SKM-1 (cell line): ENCODE data around the gene FAM25A.
"Not testable (repeated sequence)": the region's sequence is repeated elsewhere in the genome, so short reads cannot be mapped to it uniquely, and the experiment has no call there.

ENCODE experiments used
- DNase-seq: peaks from one replicate; lab custom pipeline; 2025; ENCODE audit not compliant: unreplicated experiment; lab: John Stamatoyannopoulos, UW

FAM25A gene

DNA sequence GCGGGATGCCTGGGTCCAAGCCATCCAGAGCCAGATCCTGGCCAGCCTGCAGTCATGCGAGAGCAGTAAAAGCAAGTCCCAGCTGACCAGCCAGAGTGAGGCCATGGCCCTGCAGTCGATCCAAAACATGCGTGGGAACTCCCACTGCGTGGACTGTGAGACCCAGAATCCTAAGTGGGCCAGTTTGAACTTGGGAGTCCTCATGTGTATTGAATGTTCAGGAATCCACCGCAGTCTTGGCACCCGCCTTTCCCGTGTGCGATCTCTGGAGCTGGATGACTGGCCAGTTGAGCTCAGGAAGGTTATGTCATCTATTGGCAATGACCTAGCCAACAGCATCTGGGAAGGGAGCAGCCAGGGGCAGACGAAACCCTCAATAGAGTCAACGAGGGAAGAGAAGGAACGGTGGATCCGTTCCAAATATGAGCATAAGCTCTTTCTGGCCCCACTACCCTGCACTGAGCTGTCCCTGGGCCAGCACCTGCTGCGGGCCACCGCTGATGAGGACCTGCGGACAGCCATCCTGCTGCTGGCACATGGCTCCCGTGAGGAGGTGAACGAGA is 10.9 kb upstream of the FAM25A start:
- DNase-seq, result not testable (repeated sequence)

- not testable (repeated sequence) for DNase-seq
Observed at GRCh38 chr10:87013528-87013927, 6.6 kb upstream of the FAM25A start.

DNA sequence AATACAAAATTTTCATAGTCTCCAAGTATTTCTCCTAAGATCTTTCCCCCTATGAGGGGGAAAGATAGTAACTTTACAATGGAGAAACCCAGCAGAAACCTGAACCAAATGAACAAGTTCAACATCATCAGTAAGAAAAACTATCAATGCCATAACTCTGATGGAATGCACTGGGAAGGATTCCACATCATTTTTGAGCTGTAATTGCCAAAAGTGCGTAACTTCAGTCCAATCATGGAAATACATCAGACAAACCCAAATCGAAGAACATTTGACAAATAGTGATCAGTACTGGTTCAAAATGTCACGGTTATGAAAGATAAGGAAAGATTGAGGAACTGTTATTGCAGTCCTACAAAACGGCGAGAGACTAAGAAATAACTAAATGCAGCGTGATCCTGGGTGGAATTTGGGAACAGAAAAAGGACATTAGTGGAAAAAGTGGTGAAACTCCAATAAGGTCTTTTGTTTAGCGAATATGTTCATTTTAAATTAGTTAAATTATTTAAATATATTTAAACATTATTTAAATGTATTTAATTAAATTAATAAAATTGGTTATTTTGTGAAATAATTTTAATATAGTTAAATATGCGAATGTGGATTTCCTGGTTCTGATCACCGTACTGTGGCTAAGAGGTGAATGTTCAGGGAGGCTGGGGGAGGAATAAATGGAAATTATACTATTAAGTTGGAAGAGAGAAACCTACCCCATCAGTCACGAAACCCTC is 4.9 kb upstream of the FAM25A start:
- not testable (repeated sequence) for DNase-seq

DNA sequence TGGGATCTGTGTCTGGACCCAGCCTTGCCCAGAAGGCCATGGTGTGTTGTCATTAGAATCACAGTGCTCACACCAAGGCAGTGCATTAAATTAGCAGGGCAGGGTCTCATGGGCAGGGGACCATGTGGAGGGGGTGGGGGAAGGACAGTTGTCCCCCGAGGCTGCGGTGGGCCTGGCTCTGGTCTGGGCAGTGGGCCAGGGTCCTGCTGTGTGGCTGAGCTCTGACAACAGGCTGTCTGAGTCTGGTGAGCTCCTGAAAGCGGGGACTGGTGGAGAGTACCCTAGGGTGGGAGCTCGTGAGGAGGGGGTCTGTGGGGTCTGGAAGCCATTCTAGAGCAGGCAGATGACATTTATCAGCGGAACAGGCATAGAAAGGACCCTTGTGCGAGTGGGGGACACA is 2.0 kb upstream of the FAM25A start:
- DNase-seq, result not testable (repeated sequence)

DNA sequence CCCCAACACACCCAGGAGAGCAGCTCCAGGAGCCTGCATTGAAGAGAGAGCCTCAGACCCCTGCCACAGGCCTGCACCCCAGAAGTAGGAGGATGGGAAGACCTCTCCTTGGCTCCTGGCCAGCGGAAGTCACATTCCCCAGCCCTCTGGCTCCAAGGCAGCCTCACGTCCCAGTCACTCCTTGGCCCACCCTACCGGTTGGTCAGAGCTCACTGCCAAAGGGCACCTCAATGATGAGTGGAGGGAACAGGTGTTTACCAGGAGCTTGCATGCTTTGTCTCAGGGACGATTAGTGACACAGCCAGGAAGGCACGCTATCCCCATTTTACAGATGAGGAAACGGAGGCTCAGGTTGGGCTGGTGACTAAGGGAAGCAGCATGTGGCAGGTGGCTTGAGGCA is 1.0 kb upstream of the FAM25A start:
- DNase-seq, result not testable (repeated sequence)

GRCh38 chr10:87019504-87019903 is 590 bp upstream of the FAM25A start:
- not testable (repeated sequence) for DNase-seq

DNA sequence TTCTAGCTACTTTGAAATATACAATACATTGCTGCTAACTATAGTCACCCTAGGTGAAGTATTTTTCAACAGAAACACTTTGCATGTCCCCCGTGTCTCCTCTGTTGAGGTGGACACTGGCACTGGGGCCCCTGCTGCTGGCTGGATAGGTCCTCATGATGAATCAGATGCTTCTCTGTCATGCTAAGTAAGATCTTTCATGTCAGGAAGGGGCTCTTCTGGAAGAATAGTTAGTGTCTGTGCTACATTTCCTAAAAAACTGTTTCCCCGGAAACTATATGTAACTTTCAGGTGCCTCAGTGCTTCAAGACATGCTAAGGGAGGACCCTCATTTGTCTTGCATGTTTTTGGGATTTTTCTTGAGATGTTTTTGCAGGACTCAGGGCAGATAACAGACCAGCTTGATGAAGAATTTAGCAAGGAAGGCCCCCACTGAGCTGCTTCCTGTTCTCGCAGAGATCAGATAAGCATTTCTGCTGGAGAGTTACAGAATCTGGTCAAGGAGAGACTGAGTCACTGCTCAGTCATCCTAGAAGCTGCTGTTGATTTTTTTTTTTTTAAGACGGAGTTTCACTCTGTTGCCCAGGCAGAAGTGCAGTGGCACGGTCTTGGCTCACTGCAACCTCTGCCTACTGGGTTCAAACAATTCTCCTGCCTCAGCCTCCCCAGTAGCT is 5.3 kb downstream of the FAM25A start:
- DNase-seq, result not testable (repeated sequence)

DNA sequence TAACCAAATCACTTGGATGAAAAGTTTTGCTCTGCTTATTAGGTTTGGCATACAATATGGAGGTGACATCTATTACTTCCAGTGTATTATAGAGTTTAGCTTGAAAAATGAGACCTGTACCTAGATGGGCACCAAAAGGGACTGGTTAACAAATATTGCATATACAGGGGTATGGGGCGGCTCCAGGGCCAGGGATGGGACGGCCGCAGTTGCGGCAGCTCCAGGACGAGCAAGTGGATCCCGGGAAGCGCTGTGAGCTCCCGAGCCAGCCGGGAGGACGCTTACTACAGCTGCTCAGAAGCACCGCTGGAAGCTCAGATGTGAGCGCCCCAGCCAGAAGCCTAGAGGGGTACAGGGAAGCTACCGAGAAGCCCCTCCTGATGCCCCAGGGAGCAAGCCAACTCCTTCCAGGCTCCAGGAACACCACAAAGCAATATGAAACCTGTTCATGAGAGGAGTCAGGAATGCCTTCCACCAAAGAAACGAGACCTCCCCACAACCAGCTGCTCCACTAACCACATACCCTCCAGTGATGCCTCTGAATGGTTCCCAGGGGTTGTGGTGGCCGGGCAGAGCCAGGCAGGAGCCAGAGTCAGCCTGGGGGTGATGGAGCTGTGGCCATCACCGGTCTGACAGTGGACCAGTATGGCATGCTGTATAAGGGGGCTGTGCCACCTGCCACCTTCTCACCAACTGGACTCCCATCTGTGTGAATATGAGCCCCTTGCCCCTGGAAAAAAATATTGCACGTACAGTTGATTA is 6.8 kb downstream of the FAM25A start:
- not testable (repeated sequence) for DNase-seq

DNA sequence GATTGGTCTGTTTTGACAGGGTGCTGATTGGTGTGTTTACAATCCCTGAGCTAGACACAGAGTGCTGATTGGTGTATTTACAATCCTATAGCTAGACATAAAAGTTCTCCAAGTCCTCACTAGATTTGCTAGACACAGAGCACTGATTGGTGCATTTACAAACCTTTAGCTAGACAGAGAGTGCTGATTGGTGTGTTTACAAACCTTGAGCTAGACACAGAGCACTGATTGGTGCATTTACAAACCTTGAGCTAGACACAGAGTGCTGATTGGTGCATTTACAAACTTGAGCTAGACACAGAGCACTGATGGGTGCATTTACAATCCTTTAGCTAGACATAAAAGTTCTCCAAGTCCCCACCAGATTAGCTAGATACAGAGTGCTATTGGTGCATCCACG is 10.3 kb downstream of the FAM25A start:
- not testable (repeated sequence) for DNase-seq

GRCh38 chr10:87030912-87031635 is 11.0 kb downstream of the FAM25A start:
- no peak for DNase-seq

GRCh38 chr10:87036623-87037022 is 16.5 kb downstream of the FAM25A start:
- no peak for DNase-seq

DNA sequence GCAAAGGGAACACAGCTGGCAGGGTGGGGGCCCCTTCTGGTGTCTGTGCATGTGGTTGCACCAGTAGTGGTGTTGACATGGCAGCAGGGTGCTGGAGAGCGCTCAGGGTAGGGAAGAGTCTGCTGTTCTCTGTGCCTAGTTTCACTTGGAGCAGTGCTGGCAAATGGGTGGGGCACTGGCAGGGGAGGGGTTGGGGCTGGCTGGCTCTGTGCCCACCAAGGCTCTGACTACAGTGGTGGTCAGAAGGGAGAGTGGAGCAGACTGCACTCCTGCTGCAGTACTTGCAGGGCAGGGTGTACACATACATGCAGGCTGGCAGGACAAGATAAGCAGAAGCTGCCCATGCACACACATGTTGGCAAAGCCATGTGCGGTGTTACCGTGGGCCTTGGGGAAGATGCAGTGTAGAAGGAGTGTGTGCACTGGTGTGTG is 18.2 kb downstream of the FAM25A start:
- DNase-seq, result no peak

DNA sequence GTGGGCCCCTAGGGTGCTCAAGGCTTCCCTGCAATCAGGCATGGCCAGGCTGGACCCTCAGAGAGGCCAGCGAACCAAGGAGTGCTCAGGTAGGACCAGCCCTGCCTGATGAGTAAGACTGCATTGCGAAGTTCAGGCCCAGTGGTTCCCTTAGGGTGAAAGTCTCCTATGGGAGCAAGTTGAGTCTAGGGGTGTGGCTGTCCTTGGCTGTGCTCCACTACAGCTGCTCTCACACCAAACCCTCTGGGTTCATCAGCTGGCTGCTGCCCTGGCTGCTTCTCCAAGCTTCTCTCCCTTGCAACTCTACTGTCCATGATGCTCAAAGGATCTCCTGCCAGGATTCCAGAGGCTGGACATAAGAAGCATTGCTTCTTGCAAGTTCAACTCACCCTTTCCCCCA is 18.7 kb downstream of the FAM25A start:
- DNase-seq, result no peak

GRCh38 chr10:87043579-87043978 is 23.5 kb downstream of the FAM25A start:
- not testable (repeated sequence) for DNase-seq

- DNase-seq, result no peak
Observed at GRCh38 chr10:87045434-87045938, 25.4 kb downstream of the FAM25A start.

- DNase-seq, result no peak
Observed at GRCh38 chr10:87053111-87053510, 33.0 kb downstream of the FAM25A start.

DNA sequence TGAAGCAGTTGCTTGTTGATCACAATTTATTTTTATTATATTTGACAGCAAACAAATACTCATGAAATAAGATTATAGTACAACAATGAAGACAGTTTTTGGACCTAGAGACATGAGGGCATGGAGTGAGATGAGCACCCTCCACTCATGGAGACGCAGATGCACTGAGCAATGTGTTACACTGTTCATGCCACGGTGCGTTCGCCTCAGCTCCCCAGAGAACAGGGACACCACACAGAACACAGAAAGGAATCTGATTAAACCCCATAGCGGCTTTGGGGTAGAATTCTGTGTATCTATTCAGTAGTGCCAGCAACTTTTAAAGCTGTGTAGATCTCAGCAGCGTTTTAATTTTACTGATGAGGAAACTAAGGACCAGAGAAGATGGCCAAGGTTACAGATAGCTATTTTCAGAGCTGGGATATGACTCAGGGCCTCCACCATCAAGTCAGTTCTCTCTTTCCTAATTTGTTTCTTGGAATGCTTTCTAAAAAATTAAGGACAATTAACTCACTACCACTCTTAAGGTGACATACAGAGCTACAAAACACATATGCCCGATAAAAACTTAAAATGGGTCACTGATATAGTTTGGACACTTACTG is 33.6 kb downstream of the FAM25A start:
- DNase-seq, result no peak

GRCh38 chr10:87054373-87055295 is 34.5 kb downstream of the FAM25A start:
- no peak for DNase-seq

DNA sequence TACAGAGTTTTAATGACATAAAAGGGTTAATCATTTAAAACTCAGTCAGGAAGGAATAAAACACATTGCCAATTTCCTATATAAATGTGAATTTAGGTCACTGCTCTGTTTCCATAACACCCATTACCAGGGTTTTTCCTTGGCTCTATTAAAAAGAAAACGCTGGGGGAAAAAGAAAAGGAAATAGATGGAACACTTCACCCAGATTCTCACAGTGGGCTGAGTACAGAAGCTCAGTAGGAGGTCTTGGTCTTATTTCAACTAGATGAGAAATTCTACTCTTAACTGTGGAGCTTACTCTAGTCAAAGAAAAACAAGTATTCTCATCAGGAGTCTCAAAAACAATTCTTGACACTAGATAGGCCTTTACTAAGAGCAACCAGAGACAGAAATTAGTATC is 38.1 kb downstream of the FAM25A start:
- no peak for DNase-seq
